HG03039 (cell line): ENCODE data around the gene ST6GALNAC4.

Experiments
- ATAC-seq: cut with Tn5 transposase; IDR thresholded peaks from one replicate; pipeline ENCODE4 v1.9.1; 2021; ENCODE audit warnings: mild to moderate bottlenecking, moderate library complexity; ENCODE audit not compliant: unreplicated experiment

The ST6GALNAC4 gene

GRCh38 chr9:127915801-127916719, 781 bp downstream of the ST6GALNAC4 start:
- no peak for ATAC-seq

GRCh38 chr9:127915325-127915752, 1.5 kb downstream of the ST6GALNAC4 start:
- ATAC-seq = no peak

GRCh38 chr9:127913682-127914081, 3.2 kb downstream of the ST6GALNAC4 start:
- no peak for ATAC-seq

GRCh38 chr9:127912882-127913281, 4.0 kb downstream of the ST6GALNAC4 start:
- no peak for ATAC-seq

GRCh38 chr9:127912296-127912695, 4.5 kb downstream of the ST6GALNAC4 start:
- no peak for ATAC-seq

- ATAC-seq = no peak
These were observed 6.1 kb downstream of the ST6GALNAC4 start for GRCh38 chr9:127910613-127911205.

- no peak for ATAC-seq
These were observed 7.0 kb downstream of the ST6GALNAC4 start for GRCh38 chr9:127909839-127910273.

- ATAC-seq = no peak
These were observed 8.2 kb downstream of the ST6GALNAC4 start for GRCh38 chr9:127908660-127908926.

GRCh38 chr9:127907867-127908659, 8.8 kb downstream of the ST6GALNAC4 start:
- ATAC-seq = no peak

- no peak for ATAC-seq
These were observed 11.1 kb downstream of the ST6GALNAC4 start for GRCh38 chr9:127905788-127906191.

- no peak for ATAC-seq
These were observed 11.7 kb downstream of the ST6GALNAC4 start for GRCh38 chr9:127905004-127905728.

- no peak for ATAC-seq
These were observed 12.3 kb downstream of the ST6GALNAC4 start for GRCh38 chr9:127904561-127905003.

GRCh38 chr9:127903557-127904475, 13.0 kb downstream of the ST6GALNAC4 start:
- no peak for ATAC-seq

GRCh38 chr9:127899128-127899943, 17.5 kb downstream of the ST6GALNAC4 start, which contains the start of gene ST6GALNAC6:
Gene ST6GALNAC6 (minus strand): TSS chr9:127899603. CDS start chr9:127897981, 1,622 bp downstream.
- ATAC-seq = no peak

DNA sequence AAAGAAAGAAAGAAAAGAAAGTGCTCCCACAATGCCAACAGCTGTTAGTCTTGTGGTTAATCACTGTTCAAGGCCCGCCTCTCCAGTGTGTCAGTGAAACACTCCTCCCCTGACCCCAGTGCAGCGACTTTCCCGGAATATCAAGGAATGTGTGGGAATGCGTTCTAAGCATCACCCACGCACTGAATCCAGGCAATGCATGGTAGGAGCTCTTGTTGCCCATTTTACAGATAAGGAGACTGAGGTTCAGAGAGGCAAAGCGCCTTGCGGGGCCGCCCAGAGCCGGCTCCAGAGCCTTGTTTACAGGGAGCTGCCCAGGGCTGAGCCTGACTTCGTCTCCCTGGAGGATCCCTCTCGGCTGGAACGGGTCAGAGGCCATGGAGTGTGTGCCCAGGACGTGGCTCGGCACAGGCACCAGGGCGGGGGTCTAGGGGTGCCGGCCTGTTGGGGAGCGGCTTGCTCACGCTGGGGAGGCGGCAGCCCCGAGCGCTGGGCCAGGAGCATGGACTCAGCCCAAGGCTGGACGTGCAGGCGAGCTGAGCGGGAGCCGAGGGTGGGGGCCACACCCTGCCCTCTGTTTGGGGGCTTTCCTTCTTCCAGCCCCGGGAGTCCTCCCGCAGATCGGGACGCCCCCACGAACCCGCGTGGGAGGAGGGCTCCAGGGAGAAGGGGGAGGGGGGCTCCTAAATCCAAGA, 18.3 kb downstream of the ST6GALNAC4 start:
- ATAC-seq = no peak

DNA sequence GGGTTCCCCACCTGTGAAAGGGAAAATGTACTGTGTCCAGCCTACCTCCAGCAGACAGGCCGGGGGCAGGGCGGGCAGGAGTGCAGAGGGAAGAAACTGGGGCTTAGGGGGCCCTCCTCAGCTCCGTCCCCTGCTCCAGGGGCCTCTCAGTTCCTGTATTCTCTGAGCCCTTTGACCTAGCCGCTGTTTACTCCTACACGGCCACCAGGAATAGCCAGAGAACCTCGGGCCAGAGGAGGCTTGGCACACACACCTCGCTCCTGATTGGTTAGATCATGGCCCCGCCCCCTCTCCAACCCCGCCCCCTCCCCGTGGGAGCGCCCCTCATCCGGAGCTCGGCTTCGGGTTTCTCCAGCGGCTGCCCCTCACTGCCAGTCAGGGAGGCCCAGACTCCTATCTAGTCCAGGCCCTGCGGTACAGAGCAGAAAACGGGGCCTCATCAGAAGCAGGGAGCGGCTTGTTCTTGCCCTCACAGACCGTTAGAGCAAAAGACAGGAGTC, 19.6 kb downstream of the ST6GALNAC4 start:
- no peak for ATAC-seq

DNA sequence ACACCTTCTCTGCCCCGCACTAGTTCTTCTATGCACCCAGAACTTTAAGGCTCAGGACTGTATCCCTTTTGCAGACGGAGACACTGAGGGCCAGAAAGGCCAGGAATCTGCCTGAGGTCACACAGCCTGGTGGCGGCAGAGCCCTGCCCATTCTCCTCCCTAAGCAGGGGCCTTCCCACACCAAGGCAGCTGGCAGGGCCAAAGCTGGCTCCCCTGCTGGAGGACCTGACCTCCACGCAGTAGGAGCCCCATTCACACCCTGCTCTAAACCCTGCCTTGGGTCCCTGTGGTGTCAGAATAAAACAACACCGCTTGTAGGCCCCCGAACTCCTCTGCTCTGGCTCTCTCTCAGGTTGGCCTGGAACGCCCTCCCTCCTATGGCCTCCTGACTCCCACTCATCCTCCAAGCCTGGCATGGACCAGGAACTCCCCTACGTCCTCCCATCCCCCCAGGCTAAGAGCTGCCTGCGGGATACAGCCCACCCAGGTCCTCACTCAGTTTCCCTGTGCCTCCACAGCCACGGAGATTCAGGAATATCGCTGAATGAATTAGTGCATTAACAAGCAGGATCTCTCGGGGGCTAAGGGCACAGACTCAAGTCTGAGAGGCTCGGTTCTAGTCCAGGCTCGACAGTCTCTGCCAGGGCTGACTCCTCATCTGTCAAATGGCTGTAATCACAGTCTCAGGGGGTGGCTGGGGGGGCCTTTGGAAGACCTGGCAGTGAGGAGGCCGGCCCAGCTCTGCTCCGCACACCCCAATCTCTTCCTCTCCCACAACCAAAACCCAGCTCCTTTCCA, 20.2 kb downstream of the ST6GALNAC4 start:
- ATAC-seq = no peak
